HG02852 (cell line): Measurements from ENCODE around the gene SERBP1.

Source experiments
- ATAC-seq: cut with Tn5 transposase; IDR thresholded peaks from one replicate; pipeline ENCODE4 v1.9.1; 2021; ENCODE audit warnings: mild to moderate bottlenecking, moderate library complexity; ENCODE audit not compliant: unreplicated experiment

SERBP1 gene

GRCh38 chr1:67368046-67368514 lies 62.1 kb downstream of the SERBP1 start:
- no peak for ATAC-seq

DNA sequence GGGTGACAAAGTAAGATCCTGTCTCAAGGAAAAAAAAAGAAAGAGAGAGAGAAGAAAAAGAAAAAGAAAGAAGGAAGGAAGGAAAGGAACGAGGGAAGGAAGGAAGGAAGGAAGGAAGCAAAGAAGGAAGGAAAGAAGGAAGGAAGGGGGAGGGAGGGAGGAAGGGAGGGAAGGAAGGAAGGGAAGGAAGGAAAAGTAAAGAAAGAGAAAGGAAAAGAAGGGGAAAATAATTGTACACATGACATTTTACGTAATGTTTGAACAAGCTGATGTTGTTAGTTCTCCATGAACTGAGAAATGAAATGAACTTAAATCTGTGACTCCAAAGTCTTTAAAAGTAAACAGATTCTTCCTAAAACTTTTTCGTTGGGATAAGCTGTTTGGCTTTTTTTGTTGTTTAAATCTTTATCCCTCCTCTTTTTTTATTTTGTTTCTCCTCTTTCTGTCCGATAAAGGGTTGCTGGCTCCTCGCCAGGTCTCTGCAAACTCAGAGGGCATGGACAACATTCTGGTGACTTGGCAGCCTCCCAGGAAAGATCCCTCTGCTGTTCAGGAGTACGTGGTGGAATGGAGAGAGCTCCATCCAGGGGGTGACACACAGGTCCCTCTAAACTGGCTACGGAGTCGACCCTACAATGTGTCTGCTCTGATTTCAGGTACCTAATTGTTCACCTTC lies 62.7 kb downstream of the SERBP1 start:
- no peak for ATAC-seq

DNA sequence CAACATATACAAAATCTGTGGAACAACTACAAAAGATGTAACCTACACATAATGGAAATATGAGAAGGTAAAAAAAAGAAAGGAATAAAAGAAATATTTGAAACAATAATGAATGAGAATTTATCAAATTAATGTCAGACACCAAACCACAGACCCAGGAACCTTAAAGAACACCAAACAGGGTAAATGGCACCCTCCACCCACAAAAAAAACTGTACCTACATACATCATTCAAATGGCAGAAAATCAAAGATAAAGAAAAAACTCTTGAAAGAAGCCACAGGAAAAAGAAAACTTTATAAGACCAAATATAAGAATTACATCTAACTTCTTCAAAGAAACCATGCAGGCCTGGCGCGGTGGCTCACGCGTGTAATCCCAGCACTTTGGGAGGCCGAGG lies 68.6 kb downstream of the SERBP1 start:
- ATAC-seq = no peak

DNA sequence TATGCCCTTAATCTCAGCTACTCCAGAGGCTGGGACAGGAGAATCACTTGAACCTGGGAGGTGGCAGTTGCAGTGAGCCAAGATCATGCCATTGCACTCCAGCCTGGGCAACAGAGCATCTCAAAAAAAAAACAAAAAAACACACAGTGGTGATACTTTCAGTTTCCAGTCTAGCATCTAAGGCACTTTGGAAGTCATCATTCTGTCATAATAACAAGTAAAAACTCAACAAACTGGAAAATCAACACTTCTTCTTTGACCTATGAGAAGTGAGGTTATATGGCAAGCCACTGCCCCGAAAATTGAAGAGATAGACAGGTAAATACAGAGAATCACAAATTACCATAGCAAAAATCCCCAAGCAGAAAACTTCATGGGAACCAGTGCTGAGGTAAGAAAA lies 70.6 kb downstream of the SERBP1 start:
- ATAC-seq = no peak
